Fibroblast of the conjunctiva (primary cell): ENCODE results near the gene SPRED1.

Source experiments
- DNase-seq: peaks from one replicate; pipeline ENCODE4 v3.0.0-alpha.2; 2010; ENCODE audit warnings: low read depth

SPRED1 gene

DNA sequence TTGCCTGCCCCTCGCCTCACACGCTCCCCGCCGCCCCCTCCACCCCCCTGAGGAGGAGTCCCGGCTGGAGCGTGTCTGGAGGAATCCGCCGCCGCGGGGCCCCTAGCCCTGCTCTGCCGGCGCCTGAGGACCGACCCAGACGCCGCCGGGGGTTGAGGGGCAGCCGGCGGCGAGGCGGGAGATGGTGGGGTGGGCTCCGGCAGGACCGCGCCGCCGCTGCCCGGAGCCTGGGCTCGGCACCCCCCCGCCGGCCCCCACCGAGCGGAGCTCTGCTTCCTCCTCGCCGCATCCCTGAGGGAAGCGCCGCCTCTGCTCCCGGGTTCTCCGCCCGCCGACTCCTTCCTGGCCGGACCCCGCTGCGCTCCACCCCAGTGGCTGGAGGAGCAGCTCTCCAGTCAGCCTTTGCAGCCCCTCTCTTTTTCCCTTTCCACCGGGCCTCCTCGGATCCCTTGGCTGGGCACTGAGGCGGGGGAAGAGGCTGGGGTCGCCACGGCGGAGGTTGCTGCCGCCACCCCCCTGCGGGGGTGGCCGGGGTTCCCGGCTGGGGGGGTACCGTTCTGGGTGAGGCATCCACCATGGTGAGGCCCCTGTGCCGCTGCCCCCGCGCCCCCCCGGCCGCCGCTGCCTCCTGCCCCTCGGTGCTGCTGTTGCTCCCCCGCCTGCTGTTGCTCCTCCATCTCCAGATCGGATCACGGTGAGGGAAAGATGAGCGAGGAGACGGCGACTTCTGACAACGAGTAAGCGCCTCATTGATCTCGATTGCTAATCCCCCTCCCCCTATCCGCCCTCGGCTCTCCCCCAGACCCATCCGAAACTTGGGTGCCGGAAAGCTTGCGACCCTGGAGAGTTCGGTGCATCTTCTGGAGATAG is at the start of gene SPRED1:
Gene SPRED1 (plus strand): TSS at position 356 of the 870 bp plus-strand sequence. CDS start 350 bp downstream, at position 706.
- no peak for DNase-seq

DNA sequence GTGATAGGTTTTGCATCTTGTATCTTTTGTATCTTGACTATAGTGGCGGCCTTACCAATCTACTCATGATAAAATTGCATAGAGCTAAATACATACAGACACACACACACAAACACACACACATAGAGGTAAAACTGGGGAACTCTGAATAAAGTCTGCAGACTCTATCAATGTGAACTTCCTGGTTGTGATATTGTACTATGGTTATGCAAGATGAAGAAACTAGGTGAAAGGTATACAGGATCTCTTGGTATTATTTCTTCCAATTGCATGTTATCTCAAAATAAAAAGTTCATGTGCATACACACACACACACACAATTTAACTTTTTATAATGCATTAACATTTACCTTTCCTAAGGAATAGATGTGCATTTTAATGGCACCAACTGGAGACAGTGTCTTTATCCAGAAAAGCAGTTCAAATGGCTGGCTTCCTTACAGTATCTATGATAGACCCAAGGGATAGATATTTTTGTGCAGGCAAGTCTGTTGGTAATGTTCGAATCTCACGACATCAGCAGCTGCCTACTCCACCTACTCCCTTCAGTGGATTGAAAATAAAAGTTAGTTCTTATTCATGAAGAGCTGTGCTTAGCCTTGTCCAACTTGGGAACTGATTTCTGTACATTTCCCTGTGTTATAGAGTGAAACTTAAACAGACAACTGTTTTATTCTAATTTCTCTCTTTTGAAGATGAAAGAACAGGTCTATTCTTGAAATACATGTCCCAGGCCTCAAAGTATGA is 46.9 kb upstream of the SPRED1 start:
- no peak for DNase-seq

DNA sequence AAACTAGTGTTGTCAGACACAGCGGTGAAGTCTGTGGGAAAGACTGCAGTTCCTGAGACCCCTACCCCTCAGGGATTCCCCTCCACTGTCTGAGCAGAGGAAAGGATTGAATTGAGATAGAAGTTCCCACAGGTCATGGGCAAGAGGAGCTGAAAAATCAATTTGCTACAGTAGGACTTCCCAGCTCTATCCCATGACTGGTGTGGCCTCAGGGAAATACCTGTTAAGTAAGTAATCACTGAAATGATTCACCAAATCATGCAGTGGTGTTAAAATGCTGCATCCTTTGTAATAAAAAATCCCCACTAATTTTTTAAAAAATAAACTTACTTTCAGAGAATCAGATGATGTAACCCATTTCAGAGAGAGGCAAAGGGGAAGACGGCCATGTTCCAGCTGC is 45.0 kb upstream of the SPRED1 start:
- no peak for DNase-seq

GRCh38 chr15:38208206-38208605 is 44.4 kb upstream of the SPRED1 start:
- DNase-seq = no peak

DNA sequence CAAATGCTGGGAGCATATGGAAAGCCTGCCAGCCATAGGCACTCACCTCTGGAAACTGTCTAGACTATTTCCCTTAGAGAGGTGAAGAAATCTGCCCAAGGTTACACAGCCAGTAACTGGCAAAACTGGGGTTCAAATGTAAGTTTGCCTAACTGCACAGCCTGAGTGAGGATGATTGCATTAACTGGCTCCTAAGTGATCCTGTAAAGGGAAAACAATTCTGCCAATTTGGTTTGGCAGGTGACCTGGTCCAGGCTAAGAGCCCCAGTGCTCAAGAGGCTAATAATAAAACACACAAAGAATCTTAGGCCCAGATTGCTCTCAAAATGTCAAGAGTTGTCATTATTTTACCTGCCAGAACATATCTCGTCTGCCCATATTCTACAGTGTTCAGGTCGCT is 43.9 kb upstream of the SPRED1 start:
- no peak for DNase-seq

- DNase-seq = no peak
Measured at GRCh38 chr15:38211249-38211648, 41.4 kb upstream of the SPRED1 start.

- no peak for DNase-seq
Measured at GRCh38 chr15:38211811-38212210, 40.8 kb upstream of the SPRED1 start.

- DNase-seq = no peak
Measured at GRCh38 chr15:38212729-38213351, 39.8 kb upstream of the SPRED1 start.

- DNase-seq = no peak
Measured at GRCh38 chr15:38213356-38213755, 39.3 kb upstream of the SPRED1 start.

- DNase-seq = no peak
Measured at GRCh38 chr15:38215707-38216106, 36.9 kb upstream of the SPRED1 start.

GRCh38 chr15:38216763-38217162 is 35.9 kb upstream of the SPRED1 start:
- no peak for DNase-seq

DNA sequence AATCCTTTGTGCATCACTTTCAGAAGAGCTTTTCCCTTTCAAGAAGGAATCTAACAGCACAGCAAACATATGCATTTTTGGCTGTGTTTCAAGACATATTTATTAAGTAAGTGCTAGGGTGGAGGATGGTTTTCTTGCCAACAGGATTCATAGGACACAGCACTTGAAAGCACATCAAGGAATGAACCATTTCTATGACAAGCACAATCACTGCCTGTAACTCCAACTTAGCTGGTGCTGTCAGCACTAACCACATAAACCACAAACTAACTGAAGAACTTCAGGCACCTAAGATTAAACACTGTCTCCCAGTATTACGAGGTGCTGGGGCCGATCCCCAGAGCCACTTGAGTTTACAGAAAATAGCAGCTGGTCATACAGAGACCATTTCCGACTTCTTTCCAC is 35.4 kb upstream of the SPRED1 start:
- DNase-seq = peak; percentile 21

DNA sequence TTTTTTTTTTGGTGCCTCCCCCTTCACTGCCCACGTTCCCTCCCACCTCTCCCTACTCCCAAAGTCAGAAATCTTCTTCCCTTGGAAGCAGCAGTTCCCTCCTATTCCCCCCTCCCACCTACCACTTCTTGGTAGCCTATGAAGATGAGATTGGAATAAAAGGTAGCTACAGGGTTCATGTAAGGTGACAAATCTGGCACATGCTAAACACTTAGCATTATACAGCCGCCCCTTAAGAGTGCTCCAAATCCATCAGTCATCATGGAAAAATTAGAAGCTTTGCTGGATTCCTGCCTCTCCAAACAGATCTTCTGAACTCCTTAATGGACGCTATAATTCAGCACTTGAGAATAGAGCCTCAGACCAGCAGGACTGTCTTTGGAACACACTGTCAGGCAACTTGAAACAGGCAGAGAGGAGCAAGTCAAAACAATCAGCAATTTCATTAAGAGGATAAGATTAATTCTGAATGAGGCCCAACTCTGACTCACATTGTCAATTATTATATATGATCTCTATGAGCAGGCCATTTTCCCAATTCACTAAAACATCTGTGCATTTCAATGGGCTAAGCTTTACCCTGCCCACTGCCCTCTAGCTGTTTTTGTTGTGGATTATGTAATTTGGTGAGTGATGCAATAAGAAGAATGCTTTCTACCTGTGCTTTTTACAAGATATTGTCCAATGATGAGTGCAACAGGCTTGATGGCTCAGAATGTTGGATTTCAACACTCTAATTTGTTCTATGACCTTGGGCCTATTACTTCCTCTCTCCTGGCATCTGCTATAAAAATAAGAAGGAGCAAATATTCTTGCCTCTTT is 34.6 kb upstream of the SPRED1 start:
- DNase-seq = peak; percentile 16

DNA sequence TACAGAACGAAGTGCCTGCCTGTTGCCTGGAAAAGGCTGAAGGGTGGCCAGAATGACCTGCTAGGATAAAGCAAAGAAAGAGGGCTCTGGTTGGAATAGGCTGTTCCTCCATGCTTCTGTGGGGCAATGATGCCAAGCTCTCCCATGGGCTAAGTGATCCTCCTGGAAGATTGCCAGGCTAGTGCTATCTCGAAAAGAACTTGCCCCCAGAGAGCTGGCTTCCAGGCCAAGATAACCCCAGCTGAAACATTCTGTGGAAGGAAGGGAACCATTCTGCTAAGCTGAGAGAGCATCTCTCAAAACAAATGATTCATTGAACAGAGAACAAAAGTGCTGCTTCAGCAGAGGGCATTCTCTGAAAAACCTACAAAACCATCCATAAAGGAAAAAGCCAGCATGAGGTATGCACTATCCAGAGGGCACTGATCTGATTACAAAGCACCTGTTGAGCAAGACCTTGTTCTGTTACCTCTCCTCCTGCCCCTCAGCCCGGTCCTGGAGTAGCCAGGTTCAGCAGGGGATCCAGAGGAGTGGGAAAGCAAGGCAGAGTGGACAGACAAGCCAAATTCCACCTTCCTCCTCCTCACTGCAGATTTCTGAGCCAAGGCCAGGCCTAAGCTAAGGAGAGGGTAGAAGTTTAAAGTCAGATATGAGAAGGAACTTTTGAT is 31.9 kb upstream of the SPRED1 start:
- DNase-seq = no peak

DNA sequence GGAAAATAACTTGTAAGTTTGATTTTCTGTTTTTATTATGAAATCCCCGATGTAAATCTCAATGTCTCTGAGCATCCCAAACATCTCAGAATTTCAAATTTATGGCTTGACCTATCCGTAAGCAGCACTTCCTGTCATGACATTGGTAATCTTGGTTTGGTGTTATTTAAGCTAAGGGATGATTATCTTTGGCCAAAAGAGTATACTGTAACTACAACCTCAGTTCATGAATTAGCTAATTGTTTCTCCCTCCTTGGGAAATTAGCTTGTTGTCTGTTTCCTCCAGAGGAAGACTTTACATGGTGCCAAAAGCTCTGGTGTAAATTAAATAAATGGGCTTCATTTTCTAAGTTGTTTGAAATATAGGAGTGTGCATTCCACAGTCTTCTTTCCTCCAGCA is 28.1 kb upstream of the SPRED1 start:
- no peak for DNase-seq

GRCh38 chr15:38225381-38225780 is 27.3 kb upstream of the SPRED1 start:
- DNase-seq = no peak

GRCh38 chr15:38226608-38227266 is 25.9 kb upstream of the SPRED1 start:
- DNase-seq = peak; percentile 32

- DNase-seq = no peak
Measured at GRCh38 chr15:38227941-38228340, 24.7 kb upstream of the SPRED1 start.

DNA sequence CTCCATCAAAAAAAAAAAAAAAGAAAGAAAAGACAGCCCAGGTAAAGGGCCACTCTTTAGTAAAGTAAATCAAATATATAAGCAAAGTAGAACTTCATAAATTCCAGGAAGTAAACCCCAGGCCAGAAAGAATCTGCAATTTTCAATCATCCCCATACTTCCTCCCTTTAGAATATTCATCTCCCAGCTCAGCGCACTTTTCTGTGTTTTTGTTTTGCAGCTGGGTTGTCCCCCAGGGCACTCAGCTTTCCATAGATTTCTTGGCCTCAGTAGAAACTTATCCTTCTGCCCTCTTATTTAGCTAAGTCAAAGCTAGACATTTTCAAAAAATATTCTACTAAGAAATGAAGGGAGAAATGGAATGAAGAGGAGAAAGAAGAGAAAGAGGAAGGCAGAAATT is 24.0 kb upstream of the SPRED1 start:
- no peak for DNase-seq

DNA sequence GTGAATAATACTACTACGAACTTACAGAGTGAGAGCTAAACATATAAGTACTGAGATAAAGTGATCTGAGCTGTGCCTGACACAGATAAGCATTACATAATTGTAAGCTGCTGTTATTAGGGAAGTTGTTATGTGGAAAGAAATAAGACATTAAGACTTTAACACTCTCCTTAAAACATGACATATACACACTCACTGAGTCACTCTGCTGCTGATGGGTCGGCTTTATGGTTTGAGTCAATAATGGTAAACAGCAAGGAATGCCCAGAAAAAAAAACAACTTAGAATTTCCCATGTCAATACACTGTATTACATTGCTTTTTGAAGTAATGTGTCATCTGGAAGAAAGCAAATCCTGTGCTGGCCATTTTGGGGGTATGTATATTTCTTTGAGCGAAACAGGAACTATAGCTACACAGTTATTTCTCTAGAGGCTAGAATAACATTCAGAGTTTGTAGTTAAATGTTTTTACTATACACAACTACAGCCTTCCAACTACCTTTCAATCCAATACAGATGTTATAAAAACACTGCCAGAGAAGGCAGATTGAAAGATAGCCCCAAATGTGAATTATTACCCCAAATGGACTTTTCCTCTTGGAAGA is 22.8 kb upstream of the SPRED1 start:
- DNase-seq = no peak
